GM20000 (cell line): Measurements from ENCODE around the gene CCDC167.

ENCODE experiments used
- DNase-seq: peaks from one replicate; pipeline ENCODE4 v3.0.0; 2012; ENCODE audit warnings: low spot score
- TF ChIP-seq, protein P1 (sequence below): IDR thresholded peaks from 2 replicates; pipeline ENCODE4 v1.5.1; 2012; ENCODE audit warnings: mild to moderate bottlenecking, control low read depth; ENCODE audit errors: extremely low read depth, missing control alignments

The CCDC167 gene

DNA sequence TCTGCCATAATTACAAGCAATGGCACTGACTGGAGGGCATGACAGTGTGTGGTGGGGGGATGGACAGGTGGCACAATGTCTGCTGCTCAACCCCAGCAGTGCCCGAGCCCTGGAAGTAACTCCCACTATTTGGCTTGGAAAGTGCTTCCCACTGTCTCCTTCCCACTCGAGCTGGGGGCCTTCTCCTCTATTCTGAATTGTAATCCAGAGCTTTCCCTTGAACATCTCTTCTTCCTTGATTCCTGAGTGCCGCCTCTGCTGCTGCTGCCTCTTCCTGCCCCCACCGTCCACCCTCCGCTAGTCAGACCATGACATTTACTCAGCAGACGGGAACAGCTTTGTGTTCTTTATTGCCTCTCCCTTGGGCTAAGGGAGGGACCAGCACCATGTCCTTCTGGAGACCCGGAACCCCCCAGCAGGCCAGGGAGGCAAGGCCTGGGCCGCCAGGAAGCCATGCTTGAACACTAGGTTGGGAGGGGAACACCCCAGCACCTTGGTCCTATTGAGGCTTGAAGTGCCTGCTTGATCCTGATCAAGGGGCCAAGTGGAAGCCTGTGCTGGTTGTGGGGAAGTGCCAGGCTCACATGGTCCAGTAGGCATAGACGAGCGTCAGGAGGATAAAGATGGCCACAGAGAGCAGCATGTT, 17.0 kb downstream of the CCDC167 start:
- DNase-seq, result no peak
- TF ChIP-seq, protein P1, sequence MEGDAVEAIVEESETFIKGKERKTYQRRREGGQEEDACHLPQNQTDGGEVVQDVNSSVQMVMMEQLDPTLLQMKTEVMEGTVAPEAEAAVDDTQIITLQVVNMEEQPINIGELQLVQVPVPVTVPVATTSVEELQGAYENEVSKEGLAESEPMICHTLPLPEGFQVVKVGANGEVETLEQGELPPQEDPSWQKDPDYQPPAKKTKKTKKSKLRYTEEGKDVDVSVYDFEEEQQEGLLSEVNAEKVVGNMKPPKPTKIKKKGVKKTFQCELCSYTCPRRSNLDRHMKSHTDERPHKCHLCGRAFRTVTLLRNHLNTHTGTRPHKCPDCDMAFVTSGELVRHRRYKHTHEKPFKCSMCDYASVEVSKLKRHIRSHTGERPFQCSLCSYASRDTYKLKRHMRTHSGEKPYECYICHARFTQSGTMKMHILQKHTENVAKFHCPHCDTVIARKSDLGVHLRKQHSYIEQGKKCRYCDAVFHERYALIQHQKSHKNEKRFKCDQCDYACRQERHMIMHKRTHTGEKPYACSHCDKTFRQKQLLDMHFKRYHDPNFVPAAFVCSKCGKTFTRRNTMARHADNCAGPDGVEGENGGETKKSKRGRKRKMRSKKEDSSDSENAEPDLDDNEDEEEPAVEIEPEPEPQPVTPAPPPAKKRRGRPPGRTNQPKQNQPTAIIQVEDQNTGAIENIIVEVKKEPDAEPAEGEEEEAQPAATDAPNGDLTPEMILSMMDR, result no peak

DNA sequence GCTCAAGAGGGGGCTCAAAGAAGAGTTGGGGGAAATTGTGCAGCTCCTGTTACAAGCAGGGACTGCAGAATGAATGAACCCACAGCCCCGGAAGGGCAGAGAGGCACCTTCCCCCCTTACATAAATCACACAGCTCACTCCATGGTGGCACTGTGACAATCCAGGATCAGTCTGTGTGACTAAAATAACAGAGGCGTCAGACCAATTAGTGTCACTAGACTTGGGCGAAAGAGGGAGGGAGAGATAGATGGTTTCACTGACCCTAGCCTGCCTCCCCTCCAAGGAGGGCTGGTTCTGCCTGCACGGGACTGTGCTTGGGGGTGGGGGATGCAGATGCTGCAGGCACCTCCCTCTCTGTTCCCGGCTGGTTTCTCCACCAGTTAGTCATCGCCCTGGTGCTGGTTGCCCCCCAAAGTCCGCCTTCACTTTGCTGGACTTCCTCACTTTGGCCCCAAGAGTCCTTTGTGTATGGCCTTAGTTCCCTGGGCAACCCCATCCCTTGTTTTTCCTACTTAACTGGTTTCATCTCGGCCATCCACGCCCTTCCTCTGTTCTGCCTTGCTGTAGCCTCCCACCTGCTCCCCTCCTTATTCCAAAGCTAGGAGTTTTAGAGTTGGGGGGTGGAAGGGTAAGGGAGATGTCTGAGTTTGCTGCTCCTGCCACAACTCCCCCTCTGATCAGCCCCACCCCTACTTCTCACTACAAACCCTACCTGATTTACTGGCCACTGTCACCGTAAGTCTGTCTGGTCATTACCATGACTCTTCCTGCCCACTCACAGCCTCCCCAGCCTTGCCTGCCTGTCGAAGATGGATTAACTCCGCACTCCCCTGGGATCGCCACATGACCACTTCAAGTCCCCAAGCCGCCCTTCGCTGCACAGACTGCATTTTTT, 17.7 kb downstream of the CCDC167 start:
- TF ChIP-seq, protein P1, result no peak
- no peak for DNase-seq

DNA sequence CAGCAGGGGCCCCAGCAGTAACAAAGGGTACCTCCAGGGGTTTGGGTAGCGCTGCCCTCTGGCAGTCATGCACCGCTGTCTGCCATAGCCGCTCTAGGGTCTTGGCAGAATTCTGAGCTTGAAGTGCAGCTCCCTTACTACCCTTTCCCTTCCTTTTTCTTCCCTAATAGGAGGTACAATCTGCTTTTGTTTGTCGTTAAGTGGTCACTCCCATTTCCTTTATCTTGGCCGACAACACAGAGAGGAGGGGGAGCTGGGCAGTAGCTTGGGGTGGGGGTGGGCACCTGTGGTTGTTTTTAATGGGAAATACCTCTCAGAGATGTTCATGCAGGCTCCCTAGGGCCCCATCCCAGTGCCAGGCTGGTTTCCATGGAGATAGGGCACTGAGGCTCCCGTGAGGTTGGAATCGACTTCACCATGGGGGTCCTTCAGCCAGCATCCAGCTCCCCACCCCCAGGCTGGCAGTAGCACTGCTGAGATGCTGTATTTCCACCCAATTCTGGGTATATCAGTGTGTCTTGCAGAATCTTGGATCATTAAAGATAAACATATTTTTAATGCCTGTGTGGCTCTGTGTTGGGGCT, 18.6 kb downstream of the CCDC167 start:
- TF ChIP-seq, protein P1, result no peak
- DNase-seq, result no peak

DNA sequence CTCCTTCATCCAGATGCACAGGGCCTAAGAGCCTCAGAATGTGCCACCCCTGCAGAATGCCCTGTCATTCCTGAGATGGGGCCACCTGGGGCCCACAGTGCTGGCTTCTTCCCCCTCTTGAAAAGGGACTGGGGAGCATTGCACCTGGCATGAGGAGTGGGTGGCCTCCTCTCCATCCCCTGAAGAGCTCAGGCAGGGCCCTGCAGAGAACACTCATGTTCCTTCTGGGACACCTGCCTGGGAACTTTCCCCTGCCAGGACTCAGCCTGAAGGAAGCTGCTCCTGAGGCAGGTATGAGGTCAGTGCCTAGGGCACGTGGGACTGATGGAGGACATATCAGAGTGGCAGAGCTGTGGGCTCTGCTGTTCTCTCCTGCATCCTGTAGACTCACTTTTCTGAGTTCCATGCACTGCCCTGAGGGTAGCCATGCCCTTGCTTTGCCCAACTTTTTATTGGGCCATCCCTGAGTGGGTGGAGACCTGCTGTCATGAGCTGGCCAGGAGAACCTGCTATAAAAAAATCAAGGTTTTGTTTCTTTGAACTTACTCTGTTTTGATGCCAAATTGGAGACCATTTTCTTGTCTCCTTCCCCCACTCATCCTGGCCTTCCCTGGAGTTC, 19.5 kb downstream of the CCDC167 start:
- TF ChIP-seq, protein P1, result no peak
- DNase-seq, result no peak

DNA sequence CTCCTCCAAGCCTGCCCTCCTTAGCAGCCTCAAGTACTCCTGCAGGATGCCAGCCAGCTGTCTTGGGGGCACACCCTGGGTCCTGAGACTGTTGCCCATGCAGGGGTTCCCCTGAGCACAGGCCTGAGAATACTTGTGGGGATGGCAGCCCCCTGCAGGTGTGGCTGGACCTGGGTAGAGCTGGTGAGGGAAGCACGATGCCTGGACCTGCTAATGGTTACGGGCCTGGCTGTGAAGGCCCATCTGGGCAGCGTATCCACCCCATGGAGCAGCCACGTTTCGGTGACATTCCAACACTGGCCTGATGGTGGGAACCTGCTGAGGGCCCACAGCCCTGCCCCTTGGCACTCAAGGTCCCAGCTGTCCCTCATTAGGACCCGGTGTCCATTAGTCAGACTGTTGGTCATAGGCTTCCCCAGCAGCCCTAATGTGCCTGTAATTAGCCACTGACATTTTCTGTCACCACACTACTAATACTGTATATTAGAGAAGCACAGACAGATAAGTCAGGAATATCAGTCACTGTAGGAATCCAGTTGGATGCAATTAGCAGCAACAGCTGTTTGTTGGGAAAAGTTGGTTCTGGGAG, 20.3 kb downstream of the CCDC167 start:
- TF ChIP-seq, protein P1, result no peak

DNA sequence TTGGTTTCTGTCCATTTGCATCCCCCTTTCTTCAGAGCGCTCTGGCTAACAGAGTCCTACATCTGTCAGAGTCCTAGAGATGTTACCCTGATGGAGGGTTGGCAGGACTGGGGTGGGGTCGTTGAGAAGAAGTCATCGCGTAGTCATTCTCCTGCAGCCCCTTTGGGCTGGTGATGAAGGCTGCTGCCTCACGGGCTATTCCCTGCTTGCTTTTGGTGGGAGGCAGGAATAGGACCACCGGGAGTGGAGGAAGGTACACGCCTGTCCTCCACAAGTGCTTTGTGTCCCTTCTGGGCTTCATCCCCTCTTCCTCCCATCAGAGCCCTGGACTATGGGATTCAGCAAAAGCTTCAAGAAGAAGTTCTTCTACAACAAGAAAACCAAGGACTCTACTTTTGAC, 20.9 kb downstream of the CCDC167 start:
- TF ChIP-seq, protein P1, result no peak
- DNase-seq, result no peak

More for the DNA sequence above, 20.3 kb downstream of the CCDC167 start:
- DNase-seq, result no peak
